Measurements from ENCODE around the gene GRID1. TPM values are rescaled to one million over a fixed set of nuclear protein-coding genes. Genes with fewer than 3 reads are reported as not detected.

Gene GRID1
- total RNA-seq, 3 donors from 2014 or later, result 0.61 to 1.9 (median 0.87) TPM

- DNase-seq, result no peak
- ATAC-seq, result no peak
- TF ChIP-seq CTCF (IDR thresholded peaks at IDR 0.05), result no peak
- H3K4me3 ChIP-seq, result no peak overlapping the region
- no peaks in the 10 kb centered on the region for H3K36me3 ChIP-seq (ENCODE audit: low read depth)
- intact Hi-C loops (cut with DNase I, micrococcal nuclease), result no loop called here
- H3K4me1 ChIP-seq (ENCODE audit: low read depth), result no peaks in the 10 kb centered on the region
- no peaks in the 10 kb centered on the region for H3K9me3 ChIP-seq
Measured at GRCh38 chr10:86256690-86257315, 109.8 kb downstream of the GRID1 start.

- TF ChIP-seq CTCF (IDR thresholded peaks at IDR 0.05), result no peak
- H3K4me1 ChIP-seq (ENCODE audit: low read depth), result no peaks in the 10 kb centered on the region
- ATAC-seq, result no peak
- H3K9me3 ChIP-seq, result peaks cover under 1% of the 10 kb centered on the region
- DNase-seq, result no peak
- no peak overlapping the region for H3K4me3 ChIP-seq
- no peaks in the 10 kb centered on the region for H3K36me3 ChIP-seq (ENCODE audit: low read depth)
- intact Hi-C loops (cut with DNase I, micrococcal nuclease), result no loop called here
Measured at GRCh38 chr10:86255405-86256251, 111.0 kb downstream of the GRID1 start.

GRCh38 chr10:86254526-86255174, 111.9 kb downstream of the GRID1 start:
- ATAC-seq (peak; percentile 37), DNase-seq (no peak)

GRCh38 chr10:86254081-86254480, 112.5 kb downstream of the GRID1 start:
- H3K36me3 ChIP-seq (ENCODE audit: low read depth), result no peaks in the 10 kb centered on the region
- no peak overlapping the region for H3K4me3 ChIP-seq
- H3K4me1 ChIP-seq (ENCODE audit: low read depth), result no peaks in the 10 kb centered on the region
- H3K9me3 ChIP-seq, result peaks cover 7% of the 10 kb centered on the region
- TF ChIP-seq CTCF (IDR thresholded peaks at IDR 0.05), result no peak
- no peak for DNase-seq
- ATAC-seq, result no peak
- intact Hi-C loops (cut with DNase I, micrococcal nuclease), result no loop called here

More at GRCh38 chr10:86254526-86255174, 111.9 kb downstream of the GRID1 start:
- Histone ChIP-seq H3K9me3 (peaks cover 7% of the 10 kb centered on the region), H3K36me3 (ENCODE audit: low read depth) (no peaks in the 10 kb centered on the region), H3K4me1 (ENCODE audit: low read depth) (no peaks in the 10 kb centered on the region), H3K4me3 (no peak overlapping the region)
- intact Hi-C loops (cut with DNase I, micrococcal nuclease), result no loop called here
- no peak for TF ChIP-seq CTCF (IDR thresholded peaks at IDR 0.05)

- peaks cover 7% of the 10 kb centered on the region for H3K9me3 ChIP-seq
- H3K4me3 ChIP-seq, result no peak overlapping the region
- no peak for DNase-seq
- no peaks in the 10 kb centered on the region for H3K36me3 ChIP-seq (ENCODE audit: low read depth)
- no peaks in the 10 kb centered on the region for H3K4me1 ChIP-seq (ENCODE audit: low read depth)
- intact Hi-C loops (cut with DNase I, micrococcal nuclease), result no loop called here
- ATAC-seq, result peak; percentile 40
- TF ChIP-seq CTCF (IDR thresholded peaks at IDR 0.05), result no peak
Measured at GRCh38 chr10:86253091-86254072, 113.2 kb downstream of the GRID1 start.
